Esophagus squamous epithelium (tissue), 5 donors: Measurements from ENCODE around the gene TNNI2. TPM values are rescaled to one million over a fixed set of nuclear protein-coding genes. Genes with fewer than 3 reads are reported as not detected.
"Not testable (repeated sequence)": the region's sequence is repeated elsewhere in the genome, so short reads cannot be mapped to it uniquely, and the experiment has no call there.

Experiments used
- DNase-seq: peaks from one replicate; lab custom pipeline; 2025; lab: John Stamatoyannopoulos, UW
- H3K27ac ChIP-seq, 4 donors: fragments of 200-600 bp; sonication (generic); one replicate each; pipeline ENCODE4 v1.5.1; 2016 to 2019; ENCODE audit warnings: mild to moderate bottlenecking in 1 of 4
- H3K27me3 ChIP-seq, 4 donors: fragments of 200-600 bp; sonication (generic); 1 replicate in 3 of 4; 2 replicates in 1 of 4; pipeline versions ENCODE4 v1.5.1 to v1.6.0; 2017 to 2021; ENCODE audit warnings: antibody characterized with exemption in 1 of 4
- H3K36me3 ChIP-seq, 3 donors: fragments of 200-600 bp; sonication (generic); one replicate each; pipeline ENCODE4 v1.5.1; 2016 to 2019
- H3K4me1 ChIP-seq, 3 donors: fragments of 200-600 bp; sonication (generic); one replicate each; pipeline ENCODE4 v1.5.1; 2017 to 2019
- H3K4me3 ChIP-seq, 4 donors: fragments of 200-600 bp; sonication (generic); 1 replicate in 3 of 4; 2 replicates in 1 of 4; pipeline ENCODE4 v1.5.1; 2016 to 2019; ENCODE audit warnings: mild to moderate bottlenecking in 2 of 4, moderate library complexity in 1 of 4
- H3K9me3 ChIP-seq, 3 donors: fragments of 200-600 bp; sonication (generic); one replicate each; pipeline ENCODE4 v1.5.1; 2016 to 2019
- POLR2A ChIP-seq, 4 donors: fragments of 450-650 bp; IDR thresholded peaks; one replicate each; pipeline ENCODE4 v1.6.1; 2017; ENCODE audit warnings: antibody characterized with exemption in 4 of 4, mild to moderate bottlenecking in 4 of 4, moderate library complexity in 3 of 4
- WGBS, 2 donors: methylation state at CpG; one replicate each; pipeline ENCODE4 v1.1.5; 2018; 5-methylcytosine and 5-hydroxymethylcytosine counted together
- intact Hi-C: fragments of 100-400 bp; cut with DNase I; formaldehyde crosslinking; loops from one replicate; pipeline ENCODE4 v1.15.0; 2022
- total RNA-seq, 4 donors: library from RNA; depleted of rRNA; stranded (reverse); fragments of >200 nt; gene quantifications; one replicate each; pipeline ENCODE4 v1.1.0, GENCODE V29; 2016
- TF ChIP-seq, protein P1 (sequence below), 6 experiments: fragments of 450-650 bp in 4 of 6; fragments of 200-600 bp in 2 of 6; sonication (generic) in 2 of 6; IDR thresholded peaks; one replicate each; pipeline ENCODE4 v1.5.1; 2016 to 2019; ENCODE audit warnings: antibody characterized with exemption in 6 of 6, mild to moderate bottlenecking in 4 of 6, moderate library complexity in 4 of 6
- donor health status: DM: yes; HTN: yes; CAD: no.

TNNI2 gene
- total RNA-seq, 4 donors from 2014 or later = 14.7 to 23.8 (median 15.0) TPM; not detected in 1

DNA sequence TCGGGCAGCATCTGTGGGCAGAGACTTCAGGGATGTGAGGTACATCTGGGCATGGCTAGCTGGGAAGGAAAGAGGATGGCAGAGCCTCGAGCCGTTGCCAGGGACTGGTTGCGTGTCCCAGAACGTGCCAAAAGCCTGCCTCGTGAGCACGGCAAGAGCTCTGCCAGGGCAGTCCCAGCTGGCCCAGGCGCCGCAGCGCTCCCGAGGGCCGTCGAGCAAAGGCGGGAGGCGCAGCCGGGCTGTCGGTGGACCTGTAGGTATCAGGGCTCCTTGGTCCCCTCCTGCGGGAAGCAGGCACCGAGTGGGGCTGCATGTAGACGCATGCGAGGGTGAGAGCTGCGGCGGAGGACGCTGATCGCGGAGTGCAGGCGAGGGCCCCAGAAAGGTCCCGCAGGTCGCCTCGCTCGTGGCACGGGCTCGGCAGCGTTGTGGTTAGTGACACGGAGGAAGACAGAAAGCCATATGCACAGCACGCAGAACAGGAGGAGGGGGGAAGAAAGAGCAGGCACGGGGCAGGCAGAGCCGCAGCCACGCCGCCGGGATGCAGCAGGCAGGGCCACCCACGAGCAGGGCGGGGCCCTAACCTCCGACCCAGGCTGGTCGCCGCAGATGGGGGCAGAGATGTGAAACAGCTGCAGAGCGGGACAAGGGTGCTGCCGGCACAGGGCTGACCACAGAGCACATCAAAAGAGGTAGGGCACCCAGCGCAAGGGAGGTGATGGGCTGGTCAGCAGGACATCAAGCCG lies 32.1 kb downstream of the TNNI2 start:
- intact Hi-C loops = no loop called here
- H3K9me3 ChIP-seq = no peaks in the 10 kb centered on the region
- H3K27me3 ChIP-seq = peaks cover 0 to 25% (median 0%) of the 10 kb centered on the region in 4 donors
- peaks cover 34 to 96% (median 49%) of the 10 kb centered on the region in 3 donors for H3K4me1 ChIP-seq
- H3K27ac ChIP-seq = peak overlapping the region; percentile 68 to 91 (median 81)
- H3K36me3 ChIP-seq = no peaks in the 10 kb centered on the region
- 21 to 51% methylated on average over 24 to 44 of the region's 50 CpGs for WGBS, 2 donors
- H3K4me3 ChIP-seq = peak overlapping the region; percentile 28 to 51 (median 46)
- DNase-seq = no peak
- TF ChIP-seq, protein P1, sequence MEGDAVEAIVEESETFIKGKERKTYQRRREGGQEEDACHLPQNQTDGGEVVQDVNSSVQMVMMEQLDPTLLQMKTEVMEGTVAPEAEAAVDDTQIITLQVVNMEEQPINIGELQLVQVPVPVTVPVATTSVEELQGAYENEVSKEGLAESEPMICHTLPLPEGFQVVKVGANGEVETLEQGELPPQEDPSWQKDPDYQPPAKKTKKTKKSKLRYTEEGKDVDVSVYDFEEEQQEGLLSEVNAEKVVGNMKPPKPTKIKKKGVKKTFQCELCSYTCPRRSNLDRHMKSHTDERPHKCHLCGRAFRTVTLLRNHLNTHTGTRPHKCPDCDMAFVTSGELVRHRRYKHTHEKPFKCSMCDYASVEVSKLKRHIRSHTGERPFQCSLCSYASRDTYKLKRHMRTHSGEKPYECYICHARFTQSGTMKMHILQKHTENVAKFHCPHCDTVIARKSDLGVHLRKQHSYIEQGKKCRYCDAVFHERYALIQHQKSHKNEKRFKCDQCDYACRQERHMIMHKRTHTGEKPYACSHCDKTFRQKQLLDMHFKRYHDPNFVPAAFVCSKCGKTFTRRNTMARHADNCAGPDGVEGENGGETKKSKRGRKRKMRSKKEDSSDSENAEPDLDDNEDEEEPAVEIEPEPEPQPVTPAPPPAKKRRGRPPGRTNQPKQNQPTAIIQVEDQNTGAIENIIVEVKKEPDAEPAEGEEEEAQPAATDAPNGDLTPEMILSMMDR (IDR thresholded peaks at IDR 0.05) = no peak
- no peak for TF ChIP-seq POLR2A (IDR thresholded peaks at IDR 0.05)

DNA sequence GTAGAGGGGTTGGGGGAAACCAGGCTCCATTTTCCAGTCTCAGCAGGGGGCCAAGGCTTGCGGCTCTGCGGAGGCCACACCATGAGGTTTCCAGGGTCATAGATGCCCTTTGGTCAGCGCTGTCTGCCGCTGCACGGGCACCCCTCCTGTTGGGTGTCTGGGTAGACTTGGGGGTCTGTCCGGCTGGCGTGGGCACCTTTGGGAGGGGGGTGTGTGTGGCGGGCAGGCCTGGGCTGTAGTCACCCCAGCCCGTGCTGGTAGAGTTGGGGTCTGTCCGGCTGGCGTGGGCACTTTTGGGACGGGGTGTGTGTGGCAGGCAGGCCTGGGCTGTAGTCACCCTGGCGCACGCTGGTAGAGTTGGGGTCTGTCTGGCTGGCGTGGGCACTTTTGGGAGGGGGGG lies 32.8 kb downstream of the TNNI2 start:
- WGBS, 2 donors = no CpG with 5 or more reads among the region's 15 CpGs
- intact Hi-C loops = no loop called here
- TF ChIP-seq, protein P1 (IDR thresholded peaks at IDR 0.05) = no peak
- no peak for TF ChIP-seq POLR2A (IDR thresholded peaks at IDR 0.05)
- DNase-seq = no peak
- Histone ChIP-seq H3K27me3 (peaks cover 0 to 25% (median 0%) of the 10 kb centered on the region in 4 donors), H3K4me1 (peaks cover 41 to 96% (median 52%) of the 10 kb centered on the region in 3 donors), H3K27ac (peak overlapping the region; percentile 68 to 91 (median 81)), H3K36me3 (no peaks in the 10 kb centered on the region), H3K4me3 (peak overlapping the region; percentile 28 to 51 (median 46)), H3K9me3 (no peaks in the 10 kb centered on the region)

DNA sequence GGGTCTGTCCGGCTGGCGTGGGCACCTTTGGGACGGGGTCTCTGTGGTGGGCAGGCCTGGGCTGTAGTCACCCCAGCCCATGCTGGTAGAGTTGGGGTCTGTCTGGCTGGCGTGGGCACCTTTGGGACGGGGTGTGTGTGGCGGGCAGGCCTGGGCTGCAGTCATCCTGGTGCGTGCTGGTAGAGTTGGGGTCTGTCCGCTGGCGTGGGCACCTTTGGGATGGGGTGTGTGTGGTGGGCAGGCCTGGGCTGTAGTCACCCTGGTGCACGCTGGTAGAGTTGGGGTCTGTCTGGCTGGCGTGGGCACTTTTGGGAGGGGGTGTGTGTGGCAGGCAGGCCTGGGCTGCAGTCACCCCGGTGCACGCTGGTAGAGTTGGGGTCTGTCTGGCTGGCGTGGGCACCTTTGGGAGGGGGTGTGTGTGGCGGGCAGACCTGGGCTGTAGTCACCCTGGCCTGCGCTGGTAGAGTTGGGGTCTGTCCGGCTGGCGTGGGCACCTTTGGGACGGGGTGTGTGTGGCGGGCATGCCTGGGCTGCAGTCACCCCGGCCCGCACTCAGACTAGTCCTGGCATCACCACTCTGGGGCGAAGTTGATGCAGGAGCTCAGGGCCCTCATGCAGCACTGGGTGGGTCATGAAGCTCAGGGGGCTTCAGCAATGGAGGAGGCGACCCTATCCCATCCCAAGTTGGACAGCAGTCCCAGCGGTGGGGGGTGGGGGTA lies 33.6 kb downstream of the TNNI2 start:
- WGBS, 2 donors = 51% methylated on average over 7 of the region's 25 CpGs; no CpG with 5 or more reads in 1 of the 2 donors
- peak overlapping the region; percentile 68 to 91 (median 81) for H3K27ac ChIP-seq
- peaks cover 47 to 96% (median 58%) of the 10 kb centered on the region in 3 donors for H3K4me1 ChIP-seq
- H3K4me3 ChIP-seq = peak overlapping the region; percentile 28 to 51 (median 46)
- DNase-seq = no peak
- intact Hi-C loops = no loop called here
- H3K36me3 ChIP-seq = no peaks in the 10 kb centered on the region
- no peak for TF ChIP-seq POLR2A (IDR thresholded peaks at IDR 0.05)
- TF ChIP-seq, protein P1 (IDR thresholded peaks at IDR 0.05) = no peak
- H3K9me3 ChIP-seq = no peaks in the 10 kb centered on the region
- peaks cover 0 to 25% (median 0%) of the 10 kb centered on the region in 4 donors for H3K27me3 ChIP-seq

DNA sequence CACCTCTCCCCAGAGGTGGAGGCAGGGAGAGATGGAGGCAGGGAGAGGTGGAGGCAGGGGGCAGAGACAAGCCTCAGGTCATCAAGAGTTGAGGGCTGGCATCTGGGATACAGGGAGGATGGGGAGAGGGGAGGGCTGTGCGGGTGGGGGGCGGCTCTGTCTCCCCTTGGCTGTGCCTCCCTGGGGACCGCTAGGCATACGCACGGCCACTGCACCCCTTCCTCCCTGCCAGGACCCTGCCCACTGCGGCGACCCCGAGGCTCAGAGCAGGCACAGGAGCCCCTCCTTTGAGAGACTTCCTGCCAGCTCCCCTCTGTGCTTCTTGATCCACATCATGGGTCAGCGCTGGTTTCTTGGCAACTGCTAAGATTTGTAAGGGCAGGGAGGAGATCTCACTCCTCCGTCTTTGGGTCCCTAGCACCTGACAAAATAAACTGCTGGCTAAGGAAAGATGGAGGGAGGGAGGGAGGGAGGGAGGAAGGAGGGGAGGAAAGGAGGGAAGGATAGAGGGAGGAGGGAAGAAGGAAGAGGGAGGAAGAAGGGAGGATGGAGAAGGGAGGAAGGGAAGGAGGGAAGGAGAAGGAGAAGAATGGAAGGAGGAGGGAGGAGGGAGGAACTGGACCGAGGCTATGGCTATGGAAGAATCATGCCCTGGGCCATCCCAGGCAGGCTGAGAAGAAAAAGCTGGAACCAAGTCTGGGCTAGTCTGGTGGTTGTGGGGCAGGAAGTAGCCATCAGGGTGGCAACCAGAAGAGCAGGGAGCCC lies 34.4 kb downstream of the TNNI2 start:
- Histone ChIP-seq H3K27ac (peak overlapping the region; percentile 68 to 91 (median 81)), H3K4me1 (peaks cover 55 to 96% (median 66%) of the 10 kb centered on the region in 3 donors)

DNA sequence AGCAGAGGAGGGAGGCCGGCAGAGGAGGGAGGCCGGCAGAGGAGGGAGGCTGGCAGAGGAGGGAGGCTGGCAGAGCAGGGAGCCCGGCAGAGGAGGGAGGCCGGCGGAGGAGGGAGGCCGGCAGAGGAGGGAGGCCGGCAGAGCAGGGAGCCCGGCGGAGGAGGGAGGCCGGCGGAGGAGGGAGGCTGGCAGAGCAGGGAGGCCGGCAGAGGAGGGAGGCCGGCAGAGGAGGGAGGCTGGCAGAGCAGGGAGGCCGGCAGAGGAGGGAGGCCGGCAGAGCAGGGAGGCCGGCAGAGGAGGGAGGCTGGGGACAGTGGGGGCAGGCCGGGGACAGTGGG lies 35.0 kb downstream of the TNNI2 start:
- intact Hi-C loops, H3K9me3 ChIP-seq, H3K36me3 ChIP-seq, DNase-seq: not testable (repeated sequence)
- H3K27ac ChIP-seq = peak overlapping the region; percentile 68 to 91 (median 81)
- peaks cover 60 to 96% (median 65%) of the 10 kb centered on the region in 3 donors for H3K4me1 ChIP-seq
- peaks cover 0 to 25% (median 0%) of the 10 kb centered on the region in 4 donors for H3K27me3 ChIP-seq
- peak overlapping the region in 2 of 4 donors; percentile 42 to 50 for H3K4me3 ChIP-seq
- 39 to 58% methylated on average over 13 to 15 of the region's 17 CpGs for WGBS, 2 donors

More for the DNA sequence above, 34.4 kb downstream of the TNNI2 start:
- 15 to 27% methylated on average over 2 to 3 of the region's 11 CpGs for WGBS, 2 donors
- Histone ChIP-seq H3K27me3 (peaks cover 0 to 25% (median 0%) of the 10 kb centered on the region in 4 donors), H3K4me3 (peak overlapping the region in 3 of 4 donors; percentile 42 to 51 (median 50)), H3K36me3 (no peaks in the 10 kb centered on the region), H3K9me3 (no peaks in the 10 kb centered on the region)
- intact Hi-C loops = no loop called here
- TF ChIP-seq POLR2A (IDR thresholded peaks at IDR 0.05) = no peak
- TF ChIP-seq, protein P1 (IDR thresholded peaks at IDR 0.05) = no peak
- DNase-seq = no peak

DNA sequence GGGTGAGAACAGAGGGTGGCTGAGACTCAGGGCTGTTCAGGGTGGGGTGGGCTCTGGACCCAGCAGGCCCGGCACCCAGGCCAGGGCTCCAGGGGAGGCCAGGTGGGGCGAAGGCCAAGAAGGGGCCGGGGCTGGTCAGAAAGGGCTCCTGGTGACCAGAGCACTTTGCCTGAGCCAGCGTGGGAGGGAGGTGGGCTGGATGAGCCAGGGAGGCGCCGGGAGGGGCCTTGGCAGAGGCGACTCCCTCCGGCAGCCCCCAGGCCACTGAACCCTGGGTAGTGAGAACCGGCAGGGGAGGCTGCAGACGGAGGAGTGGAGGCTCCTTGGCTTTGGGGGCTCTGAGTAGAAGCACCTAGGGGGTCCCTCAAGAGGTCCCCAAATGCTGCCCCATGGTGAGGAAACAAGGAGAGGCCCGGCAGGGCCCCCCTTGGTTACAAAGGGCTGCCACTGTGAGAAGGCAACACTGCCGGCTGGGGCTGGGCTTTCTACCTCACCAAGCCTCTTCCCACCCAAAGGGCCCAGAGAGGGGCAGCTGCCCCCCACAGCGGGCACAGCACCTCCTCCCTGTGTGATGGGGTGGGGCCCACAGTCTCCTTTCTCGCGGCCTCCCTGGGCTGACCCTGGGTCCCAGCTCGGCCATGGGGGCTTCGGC lies 35.8 kb downstream of the TNNI2 start:
- Histone ChIP-seq H3K27ac (peak overlapping the region; percentile 84 to 91 (median 87)), H3K27me3 (peaks cover 0 to 23% (median 0%) of the 10 kb centered on the region in 4 donors), H3K4me3 (peak overlapping the region in 3 of 4 donors; percentile 23 to 33 (median 28)), H3K4me1 (peaks cover 61 to 96% (median 65%) of the 10 kb centered on the region in 3 donors)
- H3K9me3 ChIP-seq, intact Hi-C loops, H3K36me3 ChIP-seq, DNase-seq: not testable (repeated sequence)
- 40 to 74% methylated on average over 7 to 12 of the region's 17 CpGs for WGBS, 2 donors
